Measurements from ENCODE around the gene ABCC9.
"Not testable (repeated sequence)": the region's sequence is repeated elsewhere in the genome, so short reads cannot be mapped to it uniquely, and the experiment has no call there.

Gene ABCC9

DNA sequence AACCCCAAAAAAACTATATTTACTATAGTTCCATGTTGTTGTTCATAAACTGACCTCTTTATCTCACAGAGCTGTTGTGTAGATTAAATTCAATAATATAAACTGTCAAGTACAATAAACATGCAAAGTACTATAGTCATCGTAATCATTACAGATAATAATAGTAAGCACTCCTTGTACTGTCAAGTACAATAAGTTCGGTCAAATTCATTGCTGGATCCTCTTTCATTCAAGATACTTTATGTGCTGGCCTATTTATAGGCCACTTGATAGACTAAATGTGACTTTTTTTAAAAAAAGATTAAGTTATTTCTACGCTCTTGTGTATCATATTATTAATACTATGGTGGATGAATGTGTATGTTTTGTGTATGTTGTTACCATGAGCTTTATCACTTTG is 127.5 kb downstream of the ABCC9 start:
- no peak for DNase-seq

GRCh38 chr12:21813125-21813524 is 128.1 kb downstream of the ABCC9 start:
- DNase-seq = no peak

- DNase-seq = not testable (repeated sequence)
Measured at GRCh38 chr12:21812340-21812739, 128.9 kb downstream of the ABCC9 start.

DNA sequence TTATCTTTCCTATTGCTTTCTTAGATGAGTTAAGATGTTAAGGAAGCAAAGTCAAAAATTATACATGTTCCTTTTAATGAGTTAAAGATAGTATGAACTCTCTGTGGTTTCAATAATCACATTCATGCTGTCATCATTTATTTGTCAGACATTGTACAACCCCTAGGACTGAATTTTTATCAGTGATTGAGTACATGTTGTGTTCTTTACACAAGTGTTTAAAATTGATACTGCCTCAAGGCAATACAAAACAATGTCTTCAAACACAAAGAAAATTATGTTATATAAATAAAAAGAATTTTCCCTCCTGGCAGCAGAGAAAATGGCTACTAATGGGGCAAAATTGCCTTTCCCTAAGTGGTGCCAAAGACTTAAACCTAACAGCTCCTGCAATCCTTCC is 132.1 kb downstream of the ABCC9 start:
- DNase-seq = no peak

DNA sequence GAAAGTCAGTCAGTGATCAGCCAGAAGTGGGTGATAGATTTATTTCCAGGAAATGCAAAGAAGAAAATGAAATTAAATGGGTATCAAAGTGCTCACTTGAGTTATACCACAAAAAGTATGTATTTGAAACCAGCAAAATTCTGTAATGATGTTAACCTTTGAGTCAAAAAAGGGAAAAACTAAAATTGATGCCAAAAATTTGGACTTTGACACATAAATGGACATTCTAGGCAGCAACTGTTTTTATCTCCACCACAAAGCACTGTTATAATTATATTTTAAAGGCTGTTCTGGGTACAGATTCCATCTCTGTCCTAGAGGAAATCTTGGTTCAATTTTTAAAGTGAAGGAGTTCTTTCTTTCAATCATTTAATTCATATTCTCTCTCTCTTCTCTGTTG is 135.0 kb downstream of the ABCC9 start:
- DNase-seq = no peak

DNA sequence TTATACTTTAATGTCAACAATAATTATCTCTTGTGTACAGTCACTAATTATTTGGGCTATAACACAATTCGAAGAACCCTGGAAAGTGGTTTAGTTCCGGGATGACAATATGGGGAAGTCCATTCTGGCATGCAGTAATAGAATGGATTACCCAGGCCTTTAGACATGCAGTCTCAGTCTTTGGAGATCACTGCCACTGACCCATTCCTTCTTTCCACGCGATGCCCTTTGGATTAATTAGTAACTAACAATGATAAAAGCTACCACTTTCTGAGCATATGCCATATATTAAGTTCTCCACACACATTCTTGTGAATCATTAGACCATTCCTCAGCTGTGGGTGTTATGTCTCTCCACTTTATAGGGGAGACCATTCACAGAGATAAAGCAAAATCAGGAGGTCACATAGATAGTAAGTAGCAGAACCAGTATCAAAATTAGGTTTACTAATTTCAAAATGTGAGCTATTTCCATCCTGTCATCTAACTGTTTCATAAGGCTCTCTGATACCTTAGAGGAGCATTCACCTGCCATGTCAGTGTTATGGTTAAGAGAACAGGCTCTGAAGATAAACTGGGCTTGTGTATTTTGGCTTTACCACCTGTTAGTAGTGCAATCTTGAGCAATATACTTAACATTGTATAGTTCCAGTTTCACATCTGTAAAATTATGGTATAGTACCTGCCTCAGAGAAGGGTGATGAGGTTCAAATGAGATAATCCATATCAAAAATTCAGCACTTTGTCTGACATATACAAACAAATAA is 139.5 kb downstream of the ABCC9 start:
- no peak for DNase-seq

- DNase-seq = no peak
Measured at GRCh38 chr12:21800011-21800410, 141.2 kb downstream of the ABCC9 start.

DNA sequence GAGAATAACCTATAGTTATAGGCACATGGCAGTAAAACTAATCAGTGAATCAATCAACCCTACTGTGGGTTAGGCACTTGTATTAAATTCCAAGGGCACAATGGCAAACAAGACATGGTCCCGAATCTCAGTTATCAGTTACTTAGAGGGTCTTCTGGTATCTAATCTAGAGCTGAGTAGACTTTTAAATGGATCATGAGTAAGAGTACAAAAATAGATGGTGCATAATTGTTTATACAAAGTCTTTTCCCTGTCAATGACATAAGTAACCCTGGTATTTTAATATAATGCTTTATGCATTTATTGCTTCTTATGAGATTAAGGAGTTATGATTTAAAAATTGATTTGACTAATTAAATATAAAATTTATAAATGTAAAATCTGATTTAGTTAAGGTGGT is 143.7 kb downstream of the ABCC9 start:
- no peak for DNase-seq

DNA sequence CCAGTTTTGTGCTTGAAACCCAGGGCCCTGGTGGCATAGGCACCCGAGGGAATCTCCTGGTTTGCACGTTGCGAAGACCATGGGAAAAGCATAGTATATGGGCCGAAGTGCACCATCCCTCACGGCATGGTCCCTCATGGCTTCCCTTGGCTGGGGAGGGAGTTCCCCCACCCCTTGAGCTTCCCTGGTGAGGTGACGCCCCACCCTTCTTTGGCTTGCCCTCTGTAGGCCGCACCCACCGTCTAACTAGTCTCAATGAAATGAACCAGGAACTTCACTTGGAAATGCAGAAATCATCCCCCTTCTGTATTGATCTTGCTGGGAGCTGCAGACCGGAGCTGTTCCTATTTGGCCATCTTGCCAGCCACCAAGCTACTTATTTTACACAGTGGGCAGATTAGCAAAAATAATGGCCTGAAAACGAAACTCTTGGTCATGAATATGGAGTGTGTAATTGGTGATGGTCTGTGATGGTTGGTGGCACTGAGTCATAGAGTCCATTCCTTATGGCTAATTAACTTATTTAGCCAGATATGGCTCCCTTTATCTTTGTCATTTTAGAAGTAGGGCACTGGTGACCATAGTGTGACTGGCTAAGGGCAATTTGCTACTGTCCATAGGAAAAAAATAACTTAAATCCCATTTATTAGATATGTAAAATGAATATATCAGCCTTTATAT is 145.4 kb downstream of the ABCC9 start:
- DNase-seq = no peak

- not testable (repeated sequence) for DNase-seq
Measured at GRCh38 chr12:21794807-21795595, 146.2 kb downstream of the ABCC9 start.

GRCh38 chr12:21789687-21790086 is 151.5 kb downstream of the ABCC9 start:
- DNase-seq = not testable (repeated sequence)

DNA sequence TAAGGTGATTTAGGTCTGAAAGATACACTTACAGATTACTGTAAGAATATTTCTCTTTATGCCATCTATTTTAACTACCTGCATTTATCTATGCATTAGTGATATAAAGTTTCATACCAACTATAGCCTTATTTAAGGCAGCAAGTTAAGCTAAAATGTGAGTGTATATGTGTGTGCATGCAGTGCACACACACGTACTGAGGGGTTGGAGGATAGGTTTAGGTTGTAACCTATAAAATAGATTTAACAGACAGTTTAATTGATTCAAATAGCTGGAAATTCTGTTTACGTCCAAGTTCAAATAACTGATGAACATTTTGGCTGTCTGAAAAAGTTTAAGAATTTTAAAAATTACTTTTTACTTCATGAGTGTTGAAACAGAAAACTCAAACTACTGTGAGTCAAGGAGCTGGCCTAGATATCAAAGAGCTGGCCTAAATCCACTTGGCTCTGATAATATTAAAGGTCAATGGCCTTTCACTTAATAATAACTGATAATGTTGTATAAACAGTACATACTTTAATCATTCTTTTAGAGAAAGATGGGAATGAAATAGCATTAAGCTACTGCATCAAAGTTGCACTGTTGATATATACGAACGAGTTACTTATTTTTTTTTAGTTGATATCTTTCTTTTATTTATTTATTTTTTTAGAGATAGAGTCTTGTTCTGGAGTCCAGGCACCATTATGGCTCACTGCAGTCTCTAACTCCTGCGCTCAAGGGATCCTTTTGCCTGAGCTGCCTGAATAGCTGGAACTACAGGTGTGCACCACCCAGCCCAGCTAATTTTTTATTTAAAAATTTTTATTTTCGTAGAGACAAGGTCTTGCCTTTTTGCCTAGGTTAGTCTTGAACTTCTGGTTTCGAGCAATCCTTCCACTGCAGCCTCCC is 152.9 kb downstream of the ABCC9 start:
- no peak for DNase-seq

GRCh38 chr12:21786041-21786531 is 155.1 kb downstream of the ABCC9 start:
- DNase-seq = no peak

- DNase-seq = not testable (repeated sequence)
Measured at GRCh38 chr12:21782723-21783122, 158.5 kb downstream of the ABCC9 start.

DNA sequence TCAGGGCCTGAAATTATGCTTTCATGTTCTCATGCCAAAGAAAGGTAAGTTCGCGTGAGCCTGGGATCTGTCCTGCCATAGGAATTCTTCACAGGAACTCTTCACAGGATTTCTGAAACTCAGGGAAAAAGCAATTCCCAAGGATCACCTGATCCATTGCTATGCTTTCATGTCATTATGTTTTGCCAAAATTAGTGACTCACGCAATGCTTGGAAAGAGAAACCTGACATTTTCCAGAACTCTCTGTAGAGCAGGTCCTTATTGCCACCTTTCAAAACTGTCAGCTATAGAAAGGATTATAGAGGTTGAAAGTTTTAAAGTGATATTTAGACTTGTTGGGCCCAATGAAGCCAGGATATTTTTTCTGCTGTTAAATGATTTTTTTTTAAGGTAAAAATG is 160.4 kb downstream of the ABCC9 start:
- no peak for DNase-seq

DNA sequence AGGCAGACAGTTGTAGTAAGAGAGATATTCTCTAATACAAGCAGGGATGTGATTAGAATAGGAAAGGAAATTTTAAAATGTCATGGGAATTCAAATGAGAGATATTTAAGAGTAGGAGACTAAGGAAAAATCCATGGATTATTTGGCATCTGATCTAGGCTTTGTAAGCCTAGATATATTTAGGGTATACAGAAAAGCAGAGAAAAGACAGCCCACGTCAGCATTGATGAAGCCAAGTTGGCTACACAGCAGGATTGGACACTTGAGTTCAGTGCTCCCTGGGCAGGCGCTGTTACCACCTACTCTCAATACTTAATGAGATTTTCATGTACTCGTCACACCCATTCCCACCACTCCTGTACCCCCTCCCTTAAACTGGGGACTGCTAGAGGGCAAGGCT is 165.1 kb downstream of the ABCC9 start:
- no peak for DNase-seq

DNA sequence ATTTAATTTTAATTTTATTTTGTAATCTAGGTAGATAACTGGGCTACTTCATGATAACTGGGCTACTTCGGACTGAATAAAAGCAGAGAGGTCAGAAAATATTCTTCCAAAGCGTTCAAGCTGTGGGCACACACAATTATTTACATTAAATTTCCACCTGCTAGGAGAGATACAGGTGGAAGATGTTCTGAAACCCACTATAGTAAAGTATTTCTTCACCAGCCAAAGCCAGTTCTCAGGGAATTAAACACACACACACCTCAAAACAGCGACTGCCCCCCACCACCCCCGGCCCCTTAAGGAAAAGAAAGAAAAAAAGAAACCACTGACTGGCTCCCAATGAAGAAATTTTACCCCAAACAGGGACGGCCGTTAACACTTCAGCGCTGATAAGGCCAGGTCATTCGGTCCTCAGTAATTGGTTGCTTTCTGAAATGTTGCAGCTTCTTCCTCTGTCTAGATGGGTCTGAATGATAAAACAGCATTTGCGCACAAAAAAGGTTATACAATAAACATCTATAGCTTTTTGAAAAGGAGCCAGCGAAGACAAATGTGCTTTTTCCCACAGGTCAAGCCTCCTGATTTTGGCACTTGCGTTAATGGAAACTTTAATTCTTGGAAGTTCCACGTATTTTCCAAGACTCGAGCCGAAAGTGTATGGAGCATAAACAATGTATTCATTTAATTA is 165.9 kb downstream of the ABCC9 start:
- no peak for DNase-seq

DNA sequence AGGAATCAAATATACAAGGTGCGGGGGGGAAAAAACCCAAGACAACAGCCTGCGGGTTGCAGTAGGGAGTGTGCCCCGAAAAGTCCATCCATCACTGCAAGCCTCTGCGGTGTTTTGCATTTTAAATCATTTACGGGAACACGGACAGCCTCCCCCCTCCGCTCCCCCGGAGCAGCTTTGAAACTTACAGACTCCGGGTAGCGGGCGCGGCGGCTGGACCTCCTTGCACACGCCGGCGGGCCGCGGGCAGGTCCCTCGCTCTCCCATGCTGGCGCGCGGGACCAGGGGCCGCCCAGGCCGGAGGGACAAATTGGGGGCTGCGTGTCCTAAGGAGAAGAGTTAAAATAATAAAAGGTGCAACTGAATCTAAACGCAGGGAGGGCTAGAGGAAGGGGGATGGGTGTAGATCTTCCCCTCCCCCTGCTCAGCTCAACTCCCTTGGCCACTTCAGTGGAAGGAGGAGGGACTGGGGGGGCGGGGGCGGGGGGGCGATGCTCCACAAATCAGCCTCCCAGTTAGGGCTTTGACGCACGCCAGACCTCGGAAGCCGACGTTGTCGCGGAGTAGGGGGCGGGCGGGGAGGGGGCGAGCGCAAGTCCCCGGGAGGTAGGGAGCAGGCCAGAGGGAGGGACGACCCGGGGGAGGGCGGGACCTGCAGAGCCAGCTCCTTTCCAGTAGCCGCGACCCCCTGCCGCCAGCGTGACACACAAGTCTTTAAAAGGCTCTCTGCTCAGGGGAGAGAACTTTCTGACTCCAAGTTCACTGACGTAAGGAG is 166.7 kb downstream of the ABCC9 start, which contains the start of gene KCNJ8:
KCNJ8 (minus strand) TSS at position 349 of the 775 bp plus-strand sequence. CDS start 1,090 bp downstream, outside the sequence.
- no peak for DNase-seq

GRCh38 chr12:21773806-21774205 is 167.4 kb downstream of the ABCC9 start:
- DNase-seq = no peak

GRCh38 chr12:21773263-21773741 is 167.9 kb downstream of the ABCC9 start:
- no peak for DNase-seq

DNA sequence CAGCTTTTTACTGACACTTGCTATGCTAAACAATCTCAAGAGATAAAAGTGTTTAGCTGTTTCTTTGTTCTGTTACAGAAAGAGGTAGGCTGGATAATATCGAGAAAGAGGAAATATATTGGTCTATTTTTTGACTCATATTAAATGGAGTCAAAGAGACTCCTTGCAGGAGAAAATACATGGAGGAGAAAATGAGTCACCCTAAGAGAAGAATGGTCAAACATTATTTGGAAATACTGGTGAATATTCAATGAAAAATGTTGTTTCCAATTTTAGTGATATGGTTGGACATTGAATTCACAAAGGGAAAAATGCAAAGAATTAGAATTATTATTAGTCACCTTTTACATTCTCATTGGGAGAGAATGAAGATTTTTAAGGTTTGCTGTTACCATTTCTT is 169.9 kb downstream of the ABCC9 start:
- DNase-seq = no peak
